ENCODE results near the gene TARS1.

DNA sequence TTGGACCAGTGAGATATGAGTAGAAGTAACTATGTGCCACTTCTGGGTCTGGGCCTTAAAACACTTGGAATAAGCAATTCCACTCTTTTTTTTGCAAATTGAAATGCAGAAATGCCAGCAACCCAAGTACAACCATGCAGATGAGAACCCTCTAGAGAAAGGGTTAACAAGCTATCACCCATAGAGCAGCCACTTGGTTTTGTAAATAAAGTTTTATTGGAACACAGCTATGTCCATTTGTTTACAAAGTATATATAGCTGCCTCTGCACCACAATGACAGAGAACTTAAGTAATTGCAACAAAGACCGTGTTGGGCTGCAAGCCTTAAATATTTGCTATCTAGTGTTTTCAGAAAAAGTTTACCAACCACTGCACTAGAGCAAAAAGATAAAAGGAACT is 9.8 kb upstream of the TARS1 start:
- TF ChIP-seq, protein P1, sequence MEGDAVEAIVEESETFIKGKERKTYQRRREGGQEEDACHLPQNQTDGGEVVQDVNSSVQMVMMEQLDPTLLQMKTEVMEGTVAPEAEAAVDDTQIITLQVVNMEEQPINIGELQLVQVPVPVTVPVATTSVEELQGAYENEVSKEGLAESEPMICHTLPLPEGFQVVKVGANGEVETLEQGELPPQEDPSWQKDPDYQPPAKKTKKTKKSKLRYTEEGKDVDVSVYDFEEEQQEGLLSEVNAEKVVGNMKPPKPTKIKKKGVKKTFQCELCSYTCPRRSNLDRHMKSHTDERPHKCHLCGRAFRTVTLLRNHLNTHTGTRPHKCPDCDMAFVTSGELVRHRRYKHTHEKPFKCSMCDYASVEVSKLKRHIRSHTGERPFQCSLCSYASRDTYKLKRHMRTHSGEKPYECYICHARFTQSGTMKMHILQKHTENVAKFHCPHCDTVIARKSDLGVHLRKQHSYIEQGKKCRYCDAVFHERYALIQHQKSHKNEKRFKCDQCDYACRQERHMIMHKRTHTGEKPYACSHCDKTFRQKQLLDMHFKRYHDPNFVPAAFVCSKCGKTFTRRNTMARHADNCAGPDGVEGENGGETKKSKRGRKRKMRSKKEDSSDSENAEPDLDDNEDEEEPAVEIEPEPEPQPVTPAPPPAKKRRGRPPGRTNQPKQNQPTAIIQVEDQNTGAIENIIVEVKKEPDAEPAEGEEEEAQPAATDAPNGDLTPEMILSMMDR (conservative IDR thresholded peaks at IDR 0.05; ENCODE audit: low read length) = no peak
- TF ChIP-seq EZH2phosphoT487 (IDR thresholded peaks at IDR 0.05; ENCODE audit: borderline replicate concordance, low read depth, low read length) = no peak
